Choroid plexus epithelial cell (primary cell): ENCODE results near the gene CEP104.

Experiments
- DNase-seq: peaks from one replicate; pipeline ENCODE4 v3.0.0-alpha.2; 2010; ENCODE audit warnings: low read depth
- H3K4me3 ChIP-seq: 2 replicates; pipeline ENCODE4 v1.5.1; 2011; ENCODE audit warnings: low read depth, mild to moderate bottlenecking, control low read depth, low read length, moderate library complexity
- CTCF ChIP-seq: conservative IDR thresholded peaks from 2 replicates; pipeline ENCODE4 v1.5.1; 2011; ENCODE audit warnings: low read depth, mild to moderate bottlenecking, control low read depth, inconsistent platforms, low read length, moderate library complexity

CEP104 gene

GRCh38 chr1:3779265-3779911, 77.6 kb downstream of the CEP104 start:
- TF ChIP-seq CTCF, result no peak
- DNase-seq, result no peak
- H3K4me3 ChIP-seq, result no peak overlapping the region

GRCh38 chr1:3778590-3779264, 78.3 kb downstream of the CEP104 start:
- no peak for TF ChIP-seq CTCF
- H3K4me3 ChIP-seq, result no peak overlapping the region
- no peak for DNase-seq

- H3K4me3 ChIP-seq, result no peak overlapping the region
- no peak for DNase-seq
- no peak for TF ChIP-seq CTCF
These were observed 79.1 kb downstream of the CEP104 start for GRCh38 chr1:3777647-3778589.

- no peak overlapping the region for H3K4me3 ChIP-seq
- no peak for TF ChIP-seq CTCF
These were observed 79.9 kb downstream of the CEP104 start for GRCh38 chr1:3777078-3777547.

GRCh38 chr1:3776231-3776961, 80.6 kb downstream of the CEP104 start:
- no peak for DNase-seq

More at GRCh38 chr1:3777078-3777547, 79.9 kb downstream of the CEP104 start:
- no peak for DNase-seq

More at GRCh38 chr1:3776231-3776961, 80.6 kb downstream of the CEP104 start:
- no peak overlapping the region for H3K4me3 ChIP-seq
- TF ChIP-seq CTCF, result no peak
